ENCODE results near the gene MAP3K21. TPM values are rescaled to one million over a fixed set of nuclear protein-coding genes. Genes with fewer than 3 reads are reported as not detected.

The MAP3K21 gene
- polyA plus RNA-seq, 1 donor (not counting 4 experiments of a cell fraction or from before 2014, with no cell fraction given) = 6.4 TPM

DNA sequence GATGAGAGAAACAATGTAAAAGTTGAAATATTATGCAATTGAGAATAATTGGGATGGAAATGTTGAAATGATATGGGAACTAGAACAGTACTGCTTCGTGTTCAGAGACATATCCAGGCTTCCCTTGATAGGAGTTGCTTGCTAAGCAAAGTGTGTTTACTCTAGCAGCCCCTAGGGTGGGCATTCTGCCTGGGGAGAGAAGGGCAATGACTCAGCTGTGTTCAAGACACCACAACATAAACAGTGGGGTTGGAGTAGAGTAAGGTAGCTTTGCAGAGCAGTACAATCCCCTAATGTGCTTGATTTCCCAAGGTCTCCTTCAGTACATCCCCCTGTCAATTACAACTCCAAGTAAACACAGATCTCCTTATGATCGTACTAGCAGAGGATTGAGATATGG lies 27.2 kb upstream of the MAP3K21 start:
- Histone ChIP-seq H3K9ac (ENCODE audit: control insufficient read depth, extremely low read depth, insufficient read depth, low read length) (no peak overlapping the region), H3K27ac (ENCODE audit: control insufficient read depth, insufficient read depth, low read length) (no peak overlapping the region), H3K27me3 (ENCODE audit: control insufficient read depth, extremely low read depth, insufficient read depth, low read length) (no peaks in the 10 kb centered on the region), H3K4me1 (ENCODE audit: control insufficient read depth, extremely low read depth, insufficient read depth, low read length) (peaks cover 10% of the 10 kb centered on the region), H3K9me3 (ENCODE audit: control insufficient read depth, low read depth, low read length) (no peaks in the 10 kb centered on the region), H3K4me3 (ENCODE audit: control insufficient read depth in 2 of 3, extremely low read depth in 1 of 3, insufficient read depth in 2 of 3, low read depth in 1 of 3, low read length in 3 of 3) (no peak overlapping the region), H3K36me3 (ENCODE audit: control insufficient read depth in 2 of 2, extremely low read depth in 1 of 2, insufficient read depth in 2 of 2, low read length in 2 of 2) (no peaks in the 10 kb centered on the region), H3K4me2 (ENCODE audit: control insufficient read depth, extremely low read depth, insufficient read depth, low read depth, low read length) (no peak overlapping the region), H3K9me1 (ENCODE audit: control insufficient read depth, extremely low read depth, insufficient read depth, low read length) (no peaks in the 10 kb centered on the region), H2AFZ (ENCODE audit: control insufficient read depth, low read length) (no peak overlapping the region), H4K20me1 (ENCODE audit: control insufficient read depth, extremely low read depth, insufficient read depth, low read length) (no peaks in the 10 kb centered on the region), H3K79me2 (ENCODE audit: control insufficient read depth, insufficient read depth, low read length) (no peaks in the 10 kb centered on the region)
- dilution Hi-C loops (cut with MboI; ENCODE audit: extremely low pct_ligation_motif_present, low sequenced_read_pairs) = no loop called here
- FAIRE-seq (no peak), DNase-seq (ENCODE audit: low read depth, low spot score) (no peak)
- TF ChIP-seq, protein P1, sequence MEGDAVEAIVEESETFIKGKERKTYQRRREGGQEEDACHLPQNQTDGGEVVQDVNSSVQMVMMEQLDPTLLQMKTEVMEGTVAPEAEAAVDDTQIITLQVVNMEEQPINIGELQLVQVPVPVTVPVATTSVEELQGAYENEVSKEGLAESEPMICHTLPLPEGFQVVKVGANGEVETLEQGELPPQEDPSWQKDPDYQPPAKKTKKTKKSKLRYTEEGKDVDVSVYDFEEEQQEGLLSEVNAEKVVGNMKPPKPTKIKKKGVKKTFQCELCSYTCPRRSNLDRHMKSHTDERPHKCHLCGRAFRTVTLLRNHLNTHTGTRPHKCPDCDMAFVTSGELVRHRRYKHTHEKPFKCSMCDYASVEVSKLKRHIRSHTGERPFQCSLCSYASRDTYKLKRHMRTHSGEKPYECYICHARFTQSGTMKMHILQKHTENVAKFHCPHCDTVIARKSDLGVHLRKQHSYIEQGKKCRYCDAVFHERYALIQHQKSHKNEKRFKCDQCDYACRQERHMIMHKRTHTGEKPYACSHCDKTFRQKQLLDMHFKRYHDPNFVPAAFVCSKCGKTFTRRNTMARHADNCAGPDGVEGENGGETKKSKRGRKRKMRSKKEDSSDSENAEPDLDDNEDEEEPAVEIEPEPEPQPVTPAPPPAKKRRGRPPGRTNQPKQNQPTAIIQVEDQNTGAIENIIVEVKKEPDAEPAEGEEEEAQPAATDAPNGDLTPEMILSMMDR (optimal IDR thresholded peaks at IDR 0.05 in 1 of 3, IDR thresholded peaks at IDR 0.05 in 1 of 3, conservative IDR thresholded peaks at IDR 0.05 in 1 of 3; ENCODE audit: extremely low read depth in 1 of 3, insufficient read depth in 2 of 3, low read length in 3 of 3) = no peak
- TF ChIP-seq EZH2 (IDR thresholded peaks at IDR 0.05; ENCODE audit: low read length) = no peak

DNA sequence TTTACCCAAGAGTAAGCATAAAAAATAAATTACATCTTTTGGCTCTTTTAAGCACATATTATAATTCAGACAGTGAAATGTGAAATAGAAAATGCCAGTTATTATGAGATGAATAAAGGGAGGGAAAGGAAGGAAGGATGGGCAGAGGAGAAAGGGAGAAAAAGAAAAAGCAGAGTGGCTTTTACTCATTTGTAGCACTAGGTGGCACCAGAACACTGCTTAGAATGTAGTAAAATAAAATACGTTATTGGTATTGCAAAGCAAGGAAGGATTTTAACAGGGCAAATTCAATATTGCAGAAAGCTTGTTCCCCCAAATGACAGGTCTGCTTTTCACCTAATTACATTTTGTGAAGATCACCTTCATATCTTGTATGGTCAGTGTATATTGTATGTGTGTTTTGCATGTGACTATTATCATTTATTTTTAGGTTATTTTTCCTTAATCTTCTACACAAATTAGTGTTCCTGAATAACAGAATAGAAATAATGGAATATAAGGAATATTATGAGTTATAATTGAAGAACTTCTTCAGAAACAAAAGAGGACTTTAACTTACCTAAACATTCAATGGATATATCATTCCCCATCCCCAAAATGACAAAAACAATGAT lies 22.9 kb upstream of the MAP3K21 start:
- no peak for DNase-seq (ENCODE audit: low read depth, low spot score)
- Histone ChIP-seq H3K79me2 (ENCODE audit: control insufficient read depth, insufficient read depth, low read length) (no peaks in the 10 kb centered on the region), H3K4me3 (ENCODE audit: control insufficient read depth in 2 of 3, extremely low read depth in 1 of 3, insufficient read depth in 2 of 3, low read depth in 1 of 3, low read length in 3 of 3) (no peak overlapping the region), H3K27ac (ENCODE audit: control insufficient read depth, insufficient read depth, low read length) (no peak overlapping the region), H3K27me3 (ENCODE audit: control insufficient read depth, extremely low read depth, insufficient read depth, low read length) (no peaks in the 10 kb centered on the region), H3K9me1 (ENCODE audit: control insufficient read depth, extremely low read depth, insufficient read depth, low read length) (no peaks in the 10 kb centered on the region), H3K9me3 (ENCODE audit: control insufficient read depth, low read depth, low read length) (no peaks in the 10 kb centered on the region), H3K4me2 (ENCODE audit: control insufficient read depth, extremely low read depth, insufficient read depth, low read depth, low read length) (no peak overlapping the region), H3K4me1 (ENCODE audit: control insufficient read depth, extremely low read depth, insufficient read depth, low read length) (no peaks in the 10 kb centered on the region), H4K20me1 (ENCODE audit: control insufficient read depth, extremely low read depth, insufficient read depth, low read length) (no peaks in the 10 kb centered on the region), H2AFZ (ENCODE audit: control insufficient read depth, low read length) (no peak overlapping the region), H3K9ac (ENCODE audit: control insufficient read depth, extremely low read depth, insufficient read depth, low read length) (no peak overlapping the region), H3K36me3 (ENCODE audit: control insufficient read depth in 2 of 2, extremely low read depth in 1 of 2, insufficient read depth in 2 of 2, low read length in 2 of 2) (no peaks in the 10 kb centered on the region)
- TF ChIP-seq, protein P1 (optimal IDR thresholded peaks at IDR 0.05 in 1 of 3, IDR thresholded peaks at IDR 0.05 in 1 of 3, conservative IDR thresholded peaks at IDR 0.05 in 1 of 3; ENCODE audit: extremely low read depth in 1 of 3, insufficient read depth in 2 of 3, low read length in 3 of 3) = peak in 2 of 3 experiments; percentile 62 to 70
- no peak for TF ChIP-seq EZH2 (IDR thresholded peaks at IDR 0.05; ENCODE audit: low read length)
- dilution Hi-C loops (cut with MboI; ENCODE audit: extremely low pct_ligation_motif_present, low sequenced_read_pairs) = no loop called here
- peak; percentile 51 for FAIRE-seq

Measured in keratinocyte (primary cell).